K562 (cell line): Measurements from ENCODE around the gene CHPF2. TPM values are rescaled to one million over a fixed set of nuclear protein-coding genes. Genes with fewer than 3 reads are reported as not detected.

ENCODE experiments used
- BRD9 ChIP-seq: fragments of 450-650 bp; IDR thresholded peaks from 2 replicates; pipeline ENCODE4 v1.6.1; 2018; ENCODE audit warnings: low read depth; ENCODE audit not compliant: partially characterized antibody
- CHD4 ChIP-seq: fragments of 200-600 bp; sonication (generic); IDR thresholded peaks from 3 replicates; pipeline ENCODE4 v1.6.1; 2012; ENCODE audit warnings: low read depth, mild to moderate bottlenecking, mixed read lengths, low read length, inconsistent platforms; ENCODE audit not compliant: insufficient read depth, insufficient replicate concordance, poor library complexity, severe bottlenecking
- DIDO1 ChIP-seq: fragments of 450-650 bp; IDR thresholded peaks from 2 replicates; pipeline ENCODE4 v1.6.1; 2016; ENCODE audit warnings: low read depth, missing biosample characterization, missing genetic modification characterization
- ELK3 ChIP-seq: fragments of 450-650 bp; formaldehyde crosslinking; IDR thresholded peaks from 2 replicates; pipeline ENCODE4 v1.4.0; 2020; ENCODE audit warnings: mild to moderate bottlenecking
- MTA2 ChIP-seq: fragments of 450-650 bp; IDR thresholded peaks from 2 replicates; pipeline ENCODE4 v1.6.1; 2016; ENCODE audit warnings: low read depth
- NCOA1 ChIP-seq: fragments of 450-650 bp; IDR thresholded peaks from 2 replicates; pipeline ENCODE4 v1.6.1; 2016; ENCODE audit warnings: low read depth
- NR1H2 ChIP-seq: sonication (generic); formaldehyde crosslinking; IDR thresholded peaks from 2 replicates; pipeline ENCODE4 v1.4.0; 2020; ENCODE audit warnings: mild to moderate bottlenecking, missing genetic modification reagents
- POLR2AphosphoS2 ChIP-seq: IDR thresholded peaks from 2 replicates; pipeline ENCODE4 v1.6.1; 2012; ENCODE audit warnings: low read length, improper control_type of control experiment
- SETDB1 ChIP-seq: IDR thresholded peaks from one replicate; pipeline ENCODE4 v1.6.1; 2012; ENCODE audit warnings: low read length, control low read depth, inconsistent platforms
- STAT5B ChIP-seq: fragments of 250-450 bp; sonication (Bioruptor Pico); IDR thresholded peaks from 2 replicates; pipeline ENCODE4 v1.8.0; 2021; ENCODE audit warnings: mild to moderate bottlenecking, inconsistent platforms
- TEAD1 ChIP-seq, 2 experiments: fragments of 450-650 bp in 1 of 2; sonication (generic) in 1 of 2; formaldehyde crosslinking; IDR thresholded peaks; 2 replicates each; pipeline versions ENCODE4 v1.4.0 to v1.8.0; 2020 to 2022; ENCODE audit warnings: mild to moderate bottlenecking in 2 of 2, missing genetic modification reagents in 1 of 2
- ZBTB40 ChIP-seq, 2 experiments: fragments of 450-650 bp in 1 of 2; sonication (generic) in 1 of 2; formaldehyde crosslinking in 1 of 2; IDR thresholded peaks; 2 replicates each; pipeline versions ENCODE4 v1.7.1 to v1.9.0; 2016 to 2022; ENCODE audit warnings: inconsistent platforms in 1 of 2, mild to moderate bottlenecking in 1 of 2, missing genetic modification reagents in 1 of 2
- polyA plus RNA-seq, 8 experiments: library from polyadenylated mRNA; depleted of rRNA in 4 of 8; stranded (reverse) in 5 of 8; unstranded in 3 of 8; fragments of >200 nt; fragmentation: Nextera tagmentation in 2 of 8; fragmentation: Illumina TruSeq in 1 of 8; extraction: Ambion mirVana in 2 of 8; extraction: Trizol in 1 of 8; gene quantifications; 2 replicates each; pipeline versions ENCODE4 v1.2.1 to v1.2.3, GENCODE V29; 2011 to 2014; ENCODE audit warnings: inconsistent platforms in 1 of 8, missing spikeins in 1 of 8
- total RNA-seq, 7 experiments: library from RNA; depleted of rRNA in 6 of 7; stranded (reverse); fragments of >200 nt in 6 of 7; fragmentation: Illumina TruSeq in 2 of 7; extraction: Trizol in 2 of 7; gene quantifications; 2 replicates each; pipeline versions ENCODE4 v1.2.1 to v1.2.3, GENCODE V29; 2011 to 2021; ENCODE audit warnings: low replicate concordance in 1 of 7

The CHPF2 gene
- total and polyA plus RNA-seq, 9 of the 15 experiments (the other 6 are each of a cell fraction or from before 2014, with no cell fraction given), result 0.08 to 32.8 (median 10.5) TPM

DNA sequence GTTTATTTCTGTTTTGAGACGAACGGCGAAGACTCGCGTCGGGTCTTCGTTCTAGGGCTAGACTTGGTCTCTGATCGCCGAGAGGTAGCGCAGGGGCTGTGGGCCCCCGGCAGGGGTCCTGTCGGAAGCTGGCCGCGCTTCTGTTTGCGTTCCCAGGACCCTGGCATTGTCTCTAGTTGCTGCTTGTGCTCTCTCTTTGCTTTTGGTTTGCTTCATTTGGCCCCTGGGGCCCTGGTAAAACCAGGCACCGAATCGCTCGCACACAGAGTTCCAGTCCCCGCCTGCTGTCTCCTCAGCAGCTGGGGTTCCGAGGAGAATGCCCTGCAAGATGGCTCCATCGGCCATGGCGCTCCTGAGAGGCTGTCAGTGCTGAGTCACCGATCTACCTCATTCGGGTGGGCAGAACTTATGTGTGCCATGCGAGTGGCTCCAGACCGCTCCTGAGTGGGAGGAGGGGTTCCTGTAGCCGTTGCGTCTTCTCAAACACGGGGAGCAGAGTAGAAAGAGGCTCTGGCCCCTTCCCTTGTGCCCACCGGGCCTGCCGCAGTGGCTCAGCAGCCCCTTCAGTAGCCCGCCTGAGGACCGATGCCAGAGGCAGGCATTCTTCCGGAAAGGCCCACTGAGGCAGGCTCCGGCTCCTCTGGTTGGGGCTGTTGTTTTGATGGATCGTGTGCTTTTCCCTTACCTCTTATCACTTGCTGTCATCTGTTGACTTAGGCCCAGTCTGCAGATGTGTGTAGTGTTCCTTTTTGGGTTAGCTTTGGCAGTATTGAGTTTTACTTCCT lies 826 bp downstream of the CHPF2 start (continued):
- TF ChIP-seq ZBTB40 (IDR thresholded peaks at IDR 0.05), result no peak
- TF ChIP-seq ZBTB40 (CRISPR knock-in tag; IDR thresholded peaks at IDR 0.05), result no peak
- TF ChIP-seq SETDB1, result peak; percentile 48
- no peak for TF ChIP-seq NCOA1
- TF ChIP-seq NR1H2 (CRISPR knock-in tag), result 0 out of 2 replicates have a peak, but pooled peaks have one; percentile 2
- TF ChIP-seq STAT5B (CRISPR knock-in tag), result no peak
- TF ChIP-seq ELK3, result no peak
- no peak for TF ChIP-seq POLR2AphosphoS2
- TF ChIP-seq MTA2, result no peak
- no peak for TF ChIP-seq CHD4
- no peak for TF ChIP-seq BRD9
- no peak for TF ChIP-seq DIDO1 (tag)
- peak in 1 of 2 experiments; percentile 64; a peak in 1 of 4 replicates for TF ChIP-seq TEAD1 (CRISPR knock-in tag; IDR thresholded peaks at IDR 0.05)
